ENCODE measurements around the gene RSPO3. TPM values are rescaled to one million over a fixed set of nuclear protein-coding genes. Genes with fewer than 3 reads are reported as not detected.

RSPO3 gene
- total RNA-seq, 3 donors from 2014 or later (not counting 1 experiment from before 2014, with no cell fraction given), result not detected

- Histone ChIP-seq H3K36me3 (ENCODE audit: control insufficient read depth, insufficient read depth, low read length) (no peaks in the 10 kb centered on the region), H3K9me3 (ENCODE audit: control insufficient read depth, insufficient read depth, low read length) (no peaks in the 10 kb centered on the region), H3K27me3 (ENCODE audit: control insufficient read depth, insufficient read depth, low read length) (no peaks in the 10 kb centered on the region), H3K4me3 (ENCODE audit: low read length) (no peak overlapping the region), H3K4me1 (ENCODE audit: control insufficient read depth, insufficient read depth, low read length) (no peaks in the 10 kb centered on the region), H3K27ac (ENCODE audit: low read length) (no peak overlapping the region)
- ATAC-seq (no peak), DNase-seq (no peak)
- Mint-ChIP-seq H3K4me3 (no peak overlapping the region), H3K4me1 (no peaks in the 10 kb centered on the region), H3K9me3 (no peaks in the 10 kb centered on the region), H3K36me3 (no peaks in the 10 kb centered on the region), H3K27ac (no peak overlapping the region), H3K27me3 (ENCODE audit: low read depth in 2 of 2) (peaks cover 4 to 8% of the 10 kb centered on the region in 2 donors)
- intact Hi-C loops (cut with micrococcal nuclease), result no loop called here
- TF ChIP-seq CTCF (IDR thresholded peaks at IDR 0.05), result no peak
These were observed 84.2 kb downstream of the RSPO3 start for GRCh38 chr6:127202676-127203075.

GRCh38 chr6:127204281-127204680 is 85.8 kb downstream of the RSPO3 start:
- Mint-ChIP-seq H3K36me3 (no peaks in the 10 kb centered on the region), H3K4me1 (no peaks in the 10 kb centered on the region), H3K9me3 (no peaks in the 10 kb centered on the region), H3K27ac (no peak overlapping the region), H3K4me3 (no peak overlapping the region), H3K27me3 (ENCODE audit: low read depth in 2 of 2) (peaks cover 10 to 16% of the 10 kb centered on the region in 2 donors)
- H3K27me3 ChIP-seq (ENCODE audit: control insufficient read depth, insufficient read depth, low read length), result no peaks in the 10 kb centered on the region
- no peak overlapping the region for H3K27ac ChIP-seq (ENCODE audit: low read length)
- DNase-seq (no peak), ATAC-seq (no peak)
- TF ChIP-seq CTCF (IDR thresholded peaks at IDR 0.05), result no peak
- H3K9me3 ChIP-seq (ENCODE audit: control insufficient read depth, insufficient read depth, low read length), result no peaks in the 10 kb centered on the region
- WGBS (ENCODE audit: insufficient coverage), result 91% methylated on average over 1 of the region's 1 CpG
- no peak overlapping the region for H3K4me3 ChIP-seq (ENCODE audit: low read length)
- intact Hi-C loops (cut with micrococcal nuclease), result no loop called here
- H3K36me3 ChIP-seq (ENCODE audit: control insufficient read depth, insufficient read depth, low read length), result no peaks in the 10 kb centered on the region
- no peaks in the 10 kb centered on the region for H3K4me1 ChIP-seq (ENCODE audit: control insufficient read depth, insufficient read depth, low read length)

- DNase-seq (no peak), ATAC-seq (no peak)
- Histone ChIP-seq H3K4me1 (ENCODE audit: control insufficient read depth, insufficient read depth, low read length) (no peaks in the 10 kb centered on the region), H3K27me3 (ENCODE audit: control insufficient read depth, insufficient read depth, low read length) (no peaks in the 10 kb centered on the region), H3K4me3 (ENCODE audit: low read length) (no peak overlapping the region), H3K9me3 (ENCODE audit: control insufficient read depth, insufficient read depth, low read length) (no peaks in the 10 kb centered on the region), H3K36me3 (ENCODE audit: control insufficient read depth, insufficient read depth, low read length) (no peaks in the 10 kb centered on the region), H3K27ac (ENCODE audit: low read length) (no peak overlapping the region)
- no peaks in the 10 kb centered on the region for H3K9me3 Mint-ChIP-seq
- H3K4me1 Mint-ChIP-seq, result no peaks in the 10 kb centered on the region
- intact Hi-C loops (cut with micrococcal nuclease), result no loop called here
- no CpG with 5 or more reads among the region's 2 CpGs for WGBS (ENCODE audit: insufficient coverage)
- H3K4me3 Mint-ChIP-seq, result no peak overlapping the region
- peaks cover 10 to 16% of the 10 kb centered on the region in 2 donors for H3K27me3 Mint-ChIP-seq (ENCODE audit: low read depth in 2 of 2)
- no peak overlapping the region for H3K27ac Mint-ChIP-seq
- TF ChIP-seq CTCF (IDR thresholded peaks at IDR 0.05), result no peak
- H3K36me3 Mint-ChIP-seq, result no peaks in the 10 kb centered on the region
These were observed 86.6 kb downstream of the RSPO3 start for GRCh38 chr6:127205036-127205435.

GRCh38 chr6:127206531-127207095 is 88.1 kb downstream of the RSPO3 start:
- Histone ChIP-seq H3K4me3 (ENCODE audit: low read length) (no peak overlapping the region), H3K36me3 (ENCODE audit: control insufficient read depth, insufficient read depth, low read length) (no peaks in the 10 kb centered on the region), H3K4me1 (ENCODE audit: control insufficient read depth, insufficient read depth, low read length) (no peaks in the 10 kb centered on the region), H3K27me3 (ENCODE audit: control insufficient read depth, insufficient read depth, low read length) (peaks cover 3% of the 10 kb centered on the region), H3K9me3 (ENCODE audit: control insufficient read depth, insufficient read depth, low read length) (no peaks in the 10 kb centered on the region), H3K27ac (ENCODE audit: low read length) (no peak overlapping the region)
- ATAC-seq, result no peak
- no peak for DNase-seq
- intact Hi-C loops (cut with micrococcal nuclease), result no loop called here
- Mint-ChIP-seq H3K4me3 (no peak overlapping the region), H3K9me3 (peaks cover 0 to 2% of the 10 kb centered on the region in 2 donors), H3K36me3 (no peaks in the 10 kb centered on the region), H3K4me1 (no peaks in the 10 kb centered on the region), H3K27me3 (ENCODE audit: low read depth in 2 of 2) (peaks cover 13 to 16% of the 10 kb centered on the region in 2 donors), H3K27ac (no peak overlapping the region)
- TF ChIP-seq CTCF (IDR thresholded peaks at IDR 0.05), result no peak

Data from natural killer cell (primary cell).